ENCODE measurements around the gene RAD51AP1. TPM values are rescaled to one million over a fixed set of nuclear protein-coding genes. Genes with fewer than 3 reads are reported as not detected.

Gene RAD51AP1
- total RNA-seq, 1 donor from 2014 or later, result 34.1 TPM

DNA sequence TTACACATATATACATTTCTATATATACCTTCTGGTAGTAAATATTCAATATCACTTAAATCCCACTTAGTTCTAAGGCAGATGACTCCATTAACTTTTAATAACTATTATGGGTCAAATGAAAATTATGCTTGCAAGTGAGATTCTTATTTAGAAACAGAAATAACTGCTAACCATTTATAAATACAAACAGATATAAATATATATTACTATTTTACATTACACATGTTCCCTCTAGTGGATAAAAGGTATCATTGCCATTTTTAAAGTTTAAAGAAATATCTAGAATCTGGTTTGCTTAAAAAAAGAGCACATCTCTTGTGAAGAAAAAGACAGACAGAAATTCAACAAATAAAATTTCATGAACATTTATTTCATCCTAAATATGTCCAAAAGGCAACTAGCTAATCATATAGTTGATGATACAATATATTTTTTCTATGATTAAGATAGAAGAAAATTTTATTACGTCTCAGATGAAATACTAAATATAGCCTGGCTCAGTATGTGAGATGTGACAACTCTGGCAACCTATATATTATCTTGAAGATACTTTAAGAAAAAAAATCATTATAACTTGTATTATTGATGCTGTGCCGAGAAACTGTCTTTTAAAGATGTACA lies 11.7 kb upstream of the RAD51AP1 start:
- H3K4me1 Mint-ChIP-seq (ENCODE audit: low read depth), result no peaks in the 10 kb centered on the region
- intact Hi-C loops (cut with micrococcal nuclease), result loop anchor here (1.0 to 5.0 kb wide), 4 partner anchors 11 to 640 kb away; partner anchors contain the start of gene RAD51AP1
- DNase-seq (ENCODE audit: low spot score), result no peak
- H3K9me3 Mint-ChIP-seq, result no peaks in the 10 kb centered on the region
- peaks cover 26% of the 10 kb centered on the region for H3K36me3 Mint-ChIP-seq (ENCODE audit: low read depth)
- no peaks in the 10 kb centered on the region for H3K27me3 Mint-ChIP-seq (ENCODE audit: insufficient read depth)
- no peak overlapping the region for H3K4me3 Mint-ChIP-seq
- H3K27ac Mint-ChIP-seq, result no peak overlapping the region

DNA sequence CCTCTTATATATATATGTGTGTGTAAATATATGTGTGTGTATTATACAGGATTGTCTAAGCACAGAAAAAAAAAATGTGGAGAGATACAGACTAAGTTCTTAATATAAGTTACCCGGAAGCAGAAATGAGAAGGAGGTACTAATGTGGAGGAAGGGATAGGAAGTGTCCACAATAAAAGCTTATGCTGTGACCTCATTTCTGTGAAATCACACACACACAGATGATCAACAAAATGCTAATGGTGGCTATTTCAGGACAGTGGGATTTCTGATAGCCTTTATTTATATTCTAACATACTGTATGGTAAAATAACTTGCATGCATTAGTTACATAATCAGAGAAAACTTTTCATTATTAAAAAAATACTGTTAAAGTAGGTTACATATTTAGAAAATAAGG lies 8.5 kb upstream of the RAD51AP1 start:
- H3K4me3 Mint-ChIP-seq, result no peak overlapping the region
- DNase-seq (ENCODE audit: low spot score), result no peak
- H3K4me1 Mint-ChIP-seq (ENCODE audit: low read depth), result no peaks in the 10 kb centered on the region
- intact Hi-C loops (cut with micrococcal nuclease), result loop anchor here (10.0 kb wide), 1 partner anchor 805 kb away; no protein-coding TSS in a partner anchor
- H3K27me3 Mint-ChIP-seq (ENCODE audit: insufficient read depth), result no peaks in the 10 kb centered on the region
- H3K36me3 Mint-ChIP-seq (ENCODE audit: low read depth), result peaks cover 8% of the 10 kb centered on the region
- H3K9me3 Mint-ChIP-seq, result no peaks in the 10 kb centered on the region
- H3K27ac Mint-ChIP-seq, result no peak overlapping the region

DNA sequence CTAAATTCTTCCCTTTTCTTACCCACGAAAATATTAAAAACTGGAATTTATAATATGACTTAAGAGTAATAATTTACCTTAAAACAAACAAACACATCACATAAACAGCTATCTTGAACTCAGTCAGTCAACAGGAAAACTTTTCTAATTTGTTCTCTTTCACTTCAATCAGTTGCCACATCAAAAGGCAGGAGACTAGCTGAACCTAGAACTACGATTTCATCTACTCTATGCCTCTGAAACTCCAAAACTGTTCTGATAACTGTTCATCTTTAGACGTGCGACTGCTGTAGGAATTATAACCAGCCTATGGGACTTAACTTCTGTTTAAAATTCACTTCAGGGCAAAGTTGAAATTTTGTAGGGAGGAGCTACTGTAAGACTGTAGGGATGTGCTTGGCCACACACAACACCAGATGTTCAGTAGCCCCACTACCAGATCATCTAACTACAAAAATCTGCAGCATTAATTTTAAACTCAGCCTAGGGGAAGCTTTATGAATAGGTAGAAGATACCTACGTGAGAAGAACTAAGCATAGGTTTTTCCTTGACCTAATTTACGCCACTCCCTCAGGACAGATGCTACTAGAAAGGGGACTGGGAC lies 7.6 kb upstream of the RAD51AP1 start:
- intact Hi-C loops (cut with micrococcal nuclease), result loop anchor here (10.0 kb wide), 1 partner anchor 806 kb away; no protein-coding TSS in a partner anchor
- Mint-ChIP-seq H3K4me1 (ENCODE audit: low read depth) (no peaks in the 10 kb centered on the region), H3K9me3 (no peaks in the 10 kb centered on the region), H3K4me3 (no peak overlapping the region), H3K27me3 (ENCODE audit: insufficient read depth) (no peaks in the 10 kb centered on the region), H3K27ac (no peak overlapping the region), H3K36me3 (ENCODE audit: low read depth) (peaks cover 8% of the 10 kb centered on the region)
- no peak for DNase-seq (ENCODE audit: low spot score)

DNA sequence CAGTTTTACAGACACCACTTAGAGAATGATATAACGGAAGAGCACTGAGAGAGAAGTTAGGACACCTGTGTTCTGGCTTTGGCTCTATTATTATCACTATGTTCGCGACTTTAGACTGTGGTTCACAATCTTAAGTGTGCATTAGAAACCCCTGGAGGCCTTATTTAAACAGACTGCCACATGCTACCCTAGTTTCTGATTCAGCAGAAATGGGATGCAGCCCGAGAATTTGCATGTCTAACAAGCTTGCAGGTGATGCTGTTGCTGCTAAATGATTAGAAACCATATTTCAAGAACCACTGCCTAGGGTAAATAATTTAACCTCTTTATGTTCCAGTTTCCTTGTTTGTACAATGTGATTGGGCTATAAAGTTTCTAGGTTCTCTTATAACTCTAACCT lies 3.6 kb upstream of the RAD51AP1 start:
- H3K27me3 Mint-ChIP-seq (ENCODE audit: insufficient read depth), result peaks cover 2% of the 10 kb centered on the region
- H3K9me3 Mint-ChIP-seq, result no peaks in the 10 kb centered on the region
- intact Hi-C loops (cut with micrococcal nuclease), result loop anchor here (5.0 to 10.0 kb wide), 3 partner anchors 228 to 810 kb away; no protein-coding TSS in a partner anchor
- no peak overlapping the region for H3K4me3 Mint-ChIP-seq
- H3K27ac Mint-ChIP-seq, result no peak overlapping the region
- no peak for DNase-seq (ENCODE audit: low spot score)
- peaks cover 28% of the 10 kb centered on the region for H3K4me1 Mint-ChIP-seq (ENCODE audit: low read depth)
- peaks cover 4% of the 10 kb centered on the region for H3K36me3 Mint-ChIP-seq (ENCODE audit: low read depth)

DNA sequence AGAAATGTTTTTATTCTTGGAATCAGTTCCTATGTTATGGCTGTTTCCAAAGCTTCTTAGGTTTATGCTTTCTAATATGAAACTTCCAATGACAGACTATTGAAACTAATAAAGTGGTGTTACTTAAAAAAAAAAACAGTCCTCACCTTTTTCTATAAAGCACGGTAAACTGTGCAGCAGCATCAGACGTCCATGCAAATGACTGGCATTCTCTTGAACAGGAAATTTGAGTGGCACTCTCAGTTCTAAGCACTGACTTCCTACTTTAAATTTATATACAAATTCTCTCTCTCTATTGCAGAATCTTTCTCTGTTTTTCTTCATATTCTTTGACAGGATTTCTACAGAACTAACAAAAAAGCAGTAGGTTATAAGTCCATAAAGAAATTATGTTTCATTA lies 2.8 kb upstream of the RAD51AP1 start:
- Mint-ChIP-seq H3K4me3 (no peak overlapping the region), H3K27me3 (ENCODE audit: insufficient read depth) (peaks cover 2% of the 10 kb centered on the region), H3K4me1 (ENCODE audit: low read depth) (peaks cover 30% of the 10 kb centered on the region), H3K36me3 (ENCODE audit: low read depth) (peaks cover 4% of the 10 kb centered on the region), H3K27ac (no peak overlapping the region), H3K9me3 (no peaks in the 10 kb centered on the region)
- intact Hi-C loops (cut with micrococcal nuclease), result loop anchor here (5.0 to 10.0 kb wide), 3 partner anchors 229 to 811 kb away; no protein-coding TSS in a partner anchor
- DNase-seq (ENCODE audit: low spot score), result no peak

DNA sequence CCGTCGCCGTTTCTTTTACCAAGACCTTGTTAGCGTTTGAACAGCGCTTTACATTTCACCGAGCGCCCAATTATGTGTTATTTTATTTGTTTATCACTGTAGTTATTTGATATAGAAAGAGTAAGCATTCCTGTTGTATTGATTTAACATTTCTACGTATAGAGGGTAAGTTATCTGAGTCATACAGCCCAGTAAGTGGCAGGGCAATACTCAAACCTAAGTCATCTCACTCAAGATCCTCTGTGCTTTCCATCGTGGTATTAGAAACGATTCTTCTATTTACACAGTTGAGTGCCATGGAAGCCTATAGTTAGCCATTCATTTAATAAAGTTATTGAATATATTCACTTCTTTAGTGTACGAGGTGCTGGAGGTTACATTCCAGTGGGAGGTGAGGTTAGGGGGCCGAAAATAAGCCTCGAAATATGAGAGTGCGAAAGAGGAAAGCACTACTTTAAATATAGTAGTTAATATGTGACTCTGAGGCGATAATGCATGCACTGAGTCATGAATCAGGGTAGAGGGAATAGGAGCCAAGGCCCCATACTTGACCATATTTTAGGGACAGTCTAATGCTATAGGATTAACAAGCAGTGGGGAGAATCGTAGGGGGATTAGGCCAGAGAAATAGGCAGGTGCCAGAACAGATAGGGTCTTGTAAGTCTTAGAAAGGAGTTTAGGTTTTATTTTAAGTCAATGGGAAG lies 629 bp downstream of the RAD51AP1 start:
- Mint-ChIP-seq H3K27me3 (ENCODE audit: insufficient read depth) (peaks cover 2% of the 10 kb centered on the region), H3K4me3 (peak overlapping the region; percentile 98), H3K9me3 (no peaks in the 10 kb centered on the region), H3K27ac (peak overlapping the region; percentile 91), H3K4me1 (ENCODE audit: low read depth) (peaks cover 30% of the 10 kb centered on the region), H3K36me3 (ENCODE audit: low read depth) (peaks cover 14% of the 10 kb centered on the region)
- intact Hi-C loops (cut with micrococcal nuclease), result loop anchor here (2.0 to 10.0 kb wide), 4 partner anchors 65 to 815 kb away; no protein-coding TSS in a partner anchor
- no peak for DNase-seq (ENCODE audit: low spot score)

DNA sequence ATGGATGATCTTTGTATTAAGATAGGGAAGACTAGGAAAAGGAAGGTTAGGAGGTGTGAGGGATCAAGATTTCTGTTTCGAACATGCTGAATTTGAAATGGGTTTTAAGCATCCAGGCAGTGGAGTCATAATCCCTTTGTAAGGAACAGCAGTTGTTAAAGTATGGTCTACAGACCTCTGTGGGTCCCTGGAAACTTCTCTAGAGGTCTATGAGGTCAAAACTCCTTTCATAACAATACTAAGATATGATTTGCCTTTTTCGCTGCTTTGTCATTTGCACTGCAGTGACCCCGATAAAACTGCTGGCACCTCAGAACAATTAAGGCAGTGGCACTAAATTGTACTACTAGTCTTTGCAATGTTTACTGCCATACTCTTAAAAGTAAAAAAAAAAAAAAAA lies 1.5 kb downstream of the RAD51AP1 start:
- intact Hi-C loops (cut with micrococcal nuclease), result no loop called here
- DNase-seq (ENCODE audit: low spot score), result no peak
- H3K4me1 Mint-ChIP-seq (ENCODE audit: low read depth), result peaks cover 30% of the 10 kb centered on the region
- H3K9me3 Mint-ChIP-seq, result no peaks in the 10 kb centered on the region
- peak overlapping the region; percentile 98 for H3K4me3 Mint-ChIP-seq
- peak overlapping the region; percentile 91 for H3K27ac Mint-ChIP-seq
- peaks cover 22% of the 10 kb centered on the region for H3K36me3 Mint-ChIP-seq (ENCODE audit: low read depth)
- peaks cover 2% of the 10 kb centered on the region for H3K27me3 Mint-ChIP-seq (ENCODE audit: insufficient read depth)

DNA sequence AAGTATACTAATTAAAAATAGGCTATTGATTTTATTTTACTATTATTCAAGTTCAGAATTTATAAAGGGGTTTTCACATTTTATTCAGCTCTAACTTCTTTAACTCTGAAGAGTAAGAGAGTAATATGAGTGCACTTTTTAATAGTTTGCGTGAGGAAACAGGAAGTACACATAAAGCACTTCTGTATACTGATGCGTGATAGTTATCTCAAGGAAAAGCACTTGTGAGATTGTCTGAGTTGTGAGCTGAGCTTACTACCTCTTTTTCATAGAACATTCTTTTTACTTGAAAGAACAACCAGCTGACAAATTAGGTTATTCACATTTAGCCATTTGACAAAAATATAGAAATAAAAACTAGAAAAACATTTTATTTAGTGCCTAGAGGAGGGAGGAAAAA lies 1.9 kb downstream of the RAD51AP1 start:
- intact Hi-C loops (cut with micrococcal nuclease), result no loop called here
- peaks cover 30% of the 10 kb centered on the region for H3K4me1 Mint-ChIP-seq (ENCODE audit: low read depth)

DNA sequence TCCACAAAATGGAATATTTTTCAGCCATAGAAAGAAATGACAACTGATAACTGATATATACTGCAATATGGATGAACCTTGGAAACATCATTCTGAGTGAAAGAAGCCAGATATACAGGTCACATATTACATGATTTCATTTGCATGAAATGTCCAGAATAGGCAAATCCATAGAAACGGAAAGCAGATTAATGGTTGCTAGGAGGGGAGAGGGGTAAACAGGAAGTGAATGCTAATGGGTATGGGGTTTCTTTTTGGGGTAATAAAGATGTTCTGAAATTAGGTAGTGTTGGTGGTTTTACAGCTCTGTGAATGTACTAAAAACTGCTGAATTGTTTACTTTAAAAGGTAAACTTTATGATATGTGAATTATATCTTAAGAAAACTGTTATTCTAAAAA lies 6.5 kb downstream of the RAD51AP1 start:
- no peaks in the 10 kb centered on the region for H3K27me3 Mint-ChIP-seq (ENCODE audit: insufficient read depth)
- H3K4me3 Mint-ChIP-seq, result no peak overlapping the region
- no peak overlapping the region for H3K27ac Mint-ChIP-seq
- peaks cover under 1% of the 10 kb centered on the region for H3K4me1 Mint-ChIP-seq (ENCODE audit: low read depth)
- intact Hi-C loops (cut with micrococcal nuclease), result no loop called here
- H3K36me3 Mint-ChIP-seq (ENCODE audit: low read depth), result peaks cover 33% of the 10 kb centered on the region
- DNase-seq (ENCODE audit: low spot score), result no peak
- H3K9me3 Mint-ChIP-seq, result no peaks in the 10 kb centered on the region

More for the DNA sequence above, 1.9 kb downstream of the RAD51AP1 start:
- peaks cover 26% of the 10 kb centered on the region for H3K36me3 Mint-ChIP-seq (ENCODE audit: low read depth)
- DNase-seq (ENCODE audit: low spot score), result no peak
- no peak overlapping the region for H3K27ac Mint-ChIP-seq
- H3K4me3 Mint-ChIP-seq, result no peak overlapping the region
- H3K27me3 Mint-ChIP-seq (ENCODE audit: insufficient read depth), result peaks cover 2% of the 10 kb centered on the region
- H3K9me3 Mint-ChIP-seq, result no peaks in the 10 kb centered on the region

DNA sequence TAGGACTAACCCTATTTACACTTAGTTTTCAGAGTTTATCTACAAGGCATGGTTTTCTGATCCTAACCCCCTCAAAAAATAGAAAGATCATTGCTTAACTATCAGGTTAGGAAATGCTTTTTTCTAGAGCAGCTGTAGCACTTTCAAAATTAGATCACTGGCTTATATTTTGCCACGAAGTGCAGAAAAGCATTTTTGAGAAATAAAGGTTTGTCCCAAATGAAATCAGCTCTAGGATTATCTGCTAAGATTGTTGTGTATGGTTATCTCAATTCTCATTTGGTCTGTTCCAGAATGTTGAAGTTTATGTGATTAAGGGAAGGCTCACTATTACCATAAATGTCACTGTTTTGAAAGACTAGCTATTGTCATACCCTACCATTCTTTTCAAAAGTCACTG lies 13.5 kb downstream of the RAD51AP1 start:
- Mint-ChIP-seq H3K4me3 (no peak overlapping the region), H3K9me3 (no peaks in the 10 kb centered on the region), H3K27ac (no peak overlapping the region), H3K36me3 (ENCODE audit: low read depth) (peaks cover 28% of the 10 kb centered on the region), H3K27me3 (ENCODE audit: insufficient read depth) (no peaks in the 10 kb centered on the region), H3K4me1 (ENCODE audit: low read depth) (no peaks in the 10 kb centered on the region)
- intact Hi-C loops (cut with micrococcal nuclease), result no loop called here
- no peak for DNase-seq (ENCODE audit: low spot score)

DNA sequence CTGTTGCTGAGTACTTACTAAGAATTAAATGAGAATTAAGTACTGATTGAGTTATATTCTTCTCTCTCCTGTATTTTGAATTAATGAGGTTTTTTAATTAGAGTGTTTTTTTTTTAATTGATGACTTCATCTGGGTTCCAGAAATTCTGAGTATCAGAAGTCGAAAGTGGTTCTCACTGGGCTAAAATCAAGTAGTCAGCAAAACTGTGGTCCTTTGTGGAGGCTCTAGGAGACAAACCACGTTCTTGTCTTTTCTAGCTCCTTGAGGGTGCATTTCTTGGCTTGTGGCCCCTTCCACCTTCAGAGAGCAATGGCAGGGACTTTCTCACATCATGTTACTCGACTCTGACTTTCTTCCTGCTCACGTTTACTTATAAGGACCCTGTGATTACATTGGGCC lies 15.3 kb downstream of the RAD51AP1 start:
- Mint-ChIP-seq H3K4me1 (ENCODE audit: low read depth) (no peaks in the 10 kb centered on the region), H3K27me3 (ENCODE audit: insufficient read depth) (no peaks in the 10 kb centered on the region), H3K27ac (no peak overlapping the region), H3K9me3 (no peaks in the 10 kb centered on the region), H3K4me3 (no peak overlapping the region), H3K36me3 (ENCODE audit: low read depth) (peaks cover 26% of the 10 kb centered on the region)
- no peak for DNase-seq (ENCODE audit: low spot score)
- intact Hi-C loops (cut with micrococcal nuclease), result no loop called here

DNA sequence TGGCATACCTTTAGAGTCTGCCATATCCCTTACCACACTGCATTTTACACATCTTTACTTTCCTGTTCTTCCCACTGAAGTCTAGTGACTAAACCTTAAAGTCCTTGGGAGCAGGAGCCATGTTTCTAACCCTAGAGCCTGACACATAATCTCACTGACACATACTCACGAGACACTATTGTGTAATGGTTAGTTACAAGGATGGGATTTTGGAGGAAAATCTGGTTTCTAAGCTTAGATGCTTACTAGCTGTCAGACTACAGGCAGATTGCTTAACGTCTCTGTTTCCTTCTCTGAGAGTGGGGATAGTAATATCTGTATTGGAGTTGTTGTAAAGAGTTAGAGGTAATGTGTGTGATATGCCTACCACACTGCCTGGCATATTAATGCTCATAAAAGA lies 17.1 kb downstream of the RAD51AP1 start:
- Mint-ChIP-seq H3K4me3 (no peak overlapping the region), H3K9me3 (no peaks in the 10 kb centered on the region), H3K36me3 (ENCODE audit: low read depth) (peaks cover 21% of the 10 kb centered on the region), H3K27ac (no peak overlapping the region), H3K27me3 (ENCODE audit: insufficient read depth) (no peaks in the 10 kb centered on the region), H3K4me1 (ENCODE audit: low read depth) (no peaks in the 10 kb centered on the region)
- intact Hi-C loops (cut with micrococcal nuclease), result no loop called here
- no peak for DNase-seq (ENCODE audit: low spot score)

All from activated T-helper 1 cell treated with anti-CD3 and anti-CD28 coated beads, Interleukin-12 subunit alpha, Interleukin-12 subunit beta, Interleukin-2, Interleukin-4 antibody, amounts not matched to agents 30 ng/mL and 10 ng/mL and 1 ng/mL, durations not matched to agents 14 hours and 24 hours and 36 hours (primary cell).